ENCODE data around the gene TPM2.

Gene TPM2

GRCh38 chr9:35689542-35690293 lies at the start of gene TPM2:
Gene TPM2, minus strand, starts transcription at chr9:35689925. Its CDS starts 108 bp downstream, at chr9:35689817.
- DNase-seq = peak; percentile 32

- DNase-seq = no peak
These were observed 49.2 kb upstream of the TPM2 start for GRCh38 chr9:35738924-35739323.

- DNase-seq = no peak
These were observed 48.5 kb upstream of the TPM2 start for GRCh38 chr9:35738186-35738585.

- no peak for DNase-seq
These were observed 47.4 kb upstream of the TPM2 start for GRCh38 chr9:35737143-35737542.

GRCh38 chr9:35736201-35736633 lies 46.5 kb upstream of the TPM2 start:
- DNase-seq = peak; percentile 79

GRCh38 chr9:35734096-35734495 lies 44.4 kb upstream of the TPM2 start:
- DNase-seq = no peak

GRCh38 chr9:35732800-35733541 lies 43.2 kb upstream of the TPM2 start:
- peak; percentile 78 for DNase-seq

GRCh38 chr9:35732185-35732799 lies 42.6 kb upstream of the TPM2 start, which contains the start of the genes CREB3 and TLN1:
Gene CREB3, plus strand, starts transcription at chr9:35732666. Its CDS starts 107 bp downstream, at chr9:35732773.
Gene TLN1, minus strand, starts transcription at chr9:35732195. Its CDS starts 6,501 bp downstream, at chr9:35725694.
- DNase-seq = peak; percentile 100

- no peak for DNase-seq
These were observed 41.9 kb upstream of the TPM2 start for GRCh38 chr9:35731415-35732184.

GRCh38 chr9:35730486-35730854 lies 40.7 kb upstream of the TPM2 start:
- no peak for DNase-seq

- peak; percentile 43 for DNase-seq
These were observed 40.2 kb upstream of the TPM2 start for GRCh38 chr9:35729700-35730485.

- DNase-seq = no peak
These were observed 39.4 kb upstream of the TPM2 start for GRCh38 chr9:35729101-35729500.

GRCh38 chr9:35728041-35728971 lies 38.6 kb upstream of the TPM2 start:
- no peak for DNase-seq

GRCh38 chr9:35727676-35728040 lies 37.9 kb upstream of the TPM2 start:
- no peak for DNase-seq

GRCh38 chr9:35726931-35727330 lies 37.2 kb upstream of the TPM2 start:
- no peak for DNase-seq

GRCh38 chr9:35725362-35725761 lies 35.6 kb upstream of the TPM2 start:
- DNase-seq = no peak

- DNase-seq = no peak
These were observed 34.2 kb upstream of the TPM2 start for GRCh38 chr9:35723908-35724307.

- no peak for DNase-seq
These were observed 33.7 kb upstream of the TPM2 start for GRCh38 chr9:35723426-35723825.

- DNase-seq = no peak
These were observed 29.8 kb upstream of the TPM2 start for GRCh38 chr9:35719546-35719945.

- DNase-seq = no peak
These were observed 29.2 kb upstream of the TPM2 start for GRCh38 chr9:35718721-35719511.
